CD4-positive, alpha-beta T cell treated with Interferon alpha-2 for 1 hour (primary cell): ENCODE data around the gene PTP4A2.
A peak's percentile ranks its signal among the peaks of the same experiment; 100 is the strongest.
"Not testable (repeated sequence)": the region's sequence is repeated elsewhere in the genome, so short reads cannot be mapped to it uniquely, and the experiment has no call there.

Source experiments
- DNase-seq, 2 donors: peaks; one replicate each; pipeline ENCODE4 v3.0.0-alpha.2; 2020 to 2022

Gene PTP4A2

DNA sequence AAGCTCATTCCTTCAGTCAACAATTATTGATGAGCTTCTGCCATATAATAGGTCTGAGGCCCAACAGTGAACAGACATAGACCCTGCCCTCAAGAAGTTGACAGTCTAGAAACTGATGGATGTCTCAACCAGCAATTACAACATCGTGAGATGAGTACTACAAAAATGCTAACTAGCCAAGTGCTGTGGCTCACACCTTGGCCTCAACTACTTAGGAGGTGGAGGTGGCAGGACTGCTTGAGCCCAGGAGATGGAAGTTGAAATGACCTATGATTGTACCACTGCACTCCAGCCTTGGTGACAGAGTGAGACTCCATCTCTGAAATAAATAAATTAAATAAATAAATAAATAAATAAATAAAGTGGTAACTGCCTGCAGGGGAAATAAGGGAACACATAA is 11.7 kb upstream of the PTP4A2 start:
- no peak for DNase-seq

GRCh38 chr1:31945677-31946076 is 7.5 kb upstream of the PTP4A2 start:
- DNase-seq: not testable (repeated sequence)

GRCh38 chr1:31944205-31945089 is 6.3 kb upstream of the PTP4A2 start:
- peak; percentile 78 to 87 for DNase-seq

GRCh38 chr1:31943546-31944184 is 5.5 kb upstream of the PTP4A2 start:
- peak in 1 of 2 donors; percentile 63 for DNase-seq

GRCh38 chr1:31942061-31942460 is 3.9 kb upstream of the PTP4A2 start:
- DNase-seq: not testable (repeated sequence)

GRCh38 chr1:31939484-31940329 is 1.5 kb upstream of the PTP4A2 start:
- peak; percentile 81 to 84 for DNase-seq

GRCh38 chr1:31937300-31938183 is 626 bp downstream of the PTP4A2 start:
- peak; percentile 82 to 89 for DNase-seq

DNA sequence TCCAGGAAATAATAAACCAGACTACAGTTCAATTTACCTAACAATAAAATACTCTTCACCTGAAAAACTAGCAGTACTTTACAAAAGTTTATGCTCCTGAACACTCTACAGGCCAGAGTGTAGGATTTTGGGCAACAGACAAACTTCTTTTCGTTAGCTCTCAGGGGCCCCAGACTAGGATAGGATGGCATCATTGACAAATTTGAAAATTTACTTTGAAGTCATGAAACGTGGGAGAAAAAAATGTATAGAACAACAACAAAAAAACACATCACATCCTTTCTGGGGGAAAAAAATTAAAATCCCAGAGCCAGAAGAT is 1.2 kb downstream of the PTP4A2 start:
- DNase-seq: no peak

DNA sequence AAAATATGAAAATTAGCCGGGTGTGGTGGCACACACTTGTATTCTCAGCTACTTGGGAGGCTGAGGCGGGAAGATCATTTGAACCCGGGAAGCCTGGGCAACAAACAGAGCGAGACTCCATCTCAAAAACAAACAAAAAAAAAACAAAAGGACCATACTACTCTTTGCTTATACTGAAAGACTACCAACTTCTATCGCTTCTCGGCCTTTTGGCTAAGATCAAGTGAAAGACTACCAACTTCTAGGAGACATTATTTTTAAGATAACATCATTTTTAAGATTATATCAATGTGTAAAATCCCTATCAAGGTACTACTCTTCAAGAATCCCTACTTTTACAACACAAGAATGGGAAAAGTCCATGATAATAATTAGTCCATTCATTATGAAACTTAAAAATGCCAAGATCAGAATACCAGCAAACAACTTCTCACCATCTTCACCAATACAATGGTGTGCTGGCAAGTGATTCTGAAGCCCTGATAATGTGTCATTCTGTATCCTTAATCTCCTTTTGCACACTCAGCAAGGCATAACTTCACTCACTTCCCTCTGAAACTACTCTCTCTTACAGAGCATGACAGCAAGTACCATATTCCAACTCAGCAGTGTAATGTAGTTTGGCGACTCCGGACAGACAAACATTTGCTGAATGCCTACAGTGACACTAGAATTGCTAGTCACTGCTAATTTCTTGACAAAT is 1.7 kb downstream of the PTP4A2 start:
- peak in 1 of 2 donors; percentile 44 for DNase-seq

DNA sequence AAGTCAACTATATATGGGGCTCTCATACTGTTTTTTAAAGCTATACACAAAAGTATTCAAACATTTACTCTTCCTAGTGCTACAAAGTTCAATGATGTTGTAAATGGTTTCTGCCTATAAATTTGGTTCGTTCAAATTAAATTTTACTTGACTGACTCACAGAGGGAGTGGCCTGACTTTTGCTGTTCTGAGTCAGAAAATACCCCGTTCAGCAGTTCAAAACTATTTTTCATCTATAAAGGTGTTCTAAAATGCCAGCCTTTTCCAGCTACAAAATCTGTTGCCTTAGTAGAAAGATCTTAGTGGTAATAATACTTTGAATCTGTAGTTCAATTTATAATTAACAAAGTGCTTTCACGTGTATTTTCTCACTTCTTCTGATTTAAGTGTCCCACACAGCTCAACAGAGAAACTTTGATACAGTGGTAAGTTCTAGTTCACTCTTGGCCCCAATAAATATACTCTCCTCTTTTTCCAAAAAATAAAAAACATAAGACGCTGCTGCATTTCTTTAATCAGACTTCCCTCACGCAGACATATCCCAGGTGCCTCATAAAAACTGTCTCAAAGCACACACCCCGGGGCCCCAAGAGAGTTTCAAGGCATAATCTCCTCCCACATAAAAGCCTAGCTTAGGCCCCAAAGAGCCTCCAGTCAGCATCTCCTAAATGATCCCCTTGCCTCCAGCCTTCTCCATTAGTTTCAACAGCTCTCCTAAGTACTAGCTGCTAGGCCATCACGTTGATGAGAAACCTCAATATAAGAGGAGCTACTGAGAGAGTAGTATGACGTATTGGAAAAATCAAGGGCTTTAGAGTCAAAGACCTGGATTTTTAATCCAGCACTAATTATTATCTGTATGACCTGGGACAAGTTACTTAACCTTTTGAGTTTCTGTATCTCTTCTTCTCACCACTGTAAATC is 3.2 kb downstream of the PTP4A2 start:
- peak in 1 of 2 donors; percentile 68 for DNase-seq

DNA sequence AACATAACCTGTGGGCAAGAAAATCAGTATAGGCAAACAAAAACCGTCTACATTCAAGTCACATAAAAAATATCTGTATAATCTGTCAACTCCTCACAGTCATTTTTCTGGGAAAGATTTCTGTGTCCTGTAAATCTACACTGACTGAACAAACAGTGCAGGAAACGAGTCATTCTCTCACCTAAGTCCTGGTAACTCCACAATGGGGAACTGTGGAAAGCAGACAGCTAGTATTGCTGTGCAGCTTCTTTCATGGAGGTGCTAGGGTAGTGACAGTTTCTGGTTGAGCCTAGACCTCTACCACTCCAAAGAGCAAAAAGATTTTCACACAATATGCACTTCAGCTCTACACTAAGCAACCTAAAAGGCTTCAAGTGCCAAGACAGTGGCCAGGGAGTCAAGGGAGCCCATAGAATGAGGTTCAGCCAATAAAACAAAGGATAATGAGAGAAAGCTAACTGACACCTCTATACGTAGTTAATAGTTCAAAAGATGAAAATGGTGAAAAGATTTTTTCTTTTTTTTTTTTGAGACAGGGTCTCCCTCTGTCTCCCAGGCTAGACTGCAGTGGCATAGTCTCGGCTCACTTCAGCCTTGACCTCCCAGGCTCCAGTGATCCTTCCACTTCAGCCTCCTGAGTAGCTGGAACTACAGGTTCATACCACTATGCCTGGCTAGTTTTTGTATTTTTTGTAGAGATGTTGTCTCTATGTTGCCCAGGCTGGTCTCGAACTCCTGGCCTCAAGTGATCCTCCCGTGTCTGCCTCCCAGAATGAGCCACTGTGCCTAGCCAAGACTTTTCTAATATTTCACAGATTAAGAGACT is 5.5 kb downstream of the PTP4A2 start:
- DNase-seq: peak in 1 of 2 donors; percentile 58

DNA sequence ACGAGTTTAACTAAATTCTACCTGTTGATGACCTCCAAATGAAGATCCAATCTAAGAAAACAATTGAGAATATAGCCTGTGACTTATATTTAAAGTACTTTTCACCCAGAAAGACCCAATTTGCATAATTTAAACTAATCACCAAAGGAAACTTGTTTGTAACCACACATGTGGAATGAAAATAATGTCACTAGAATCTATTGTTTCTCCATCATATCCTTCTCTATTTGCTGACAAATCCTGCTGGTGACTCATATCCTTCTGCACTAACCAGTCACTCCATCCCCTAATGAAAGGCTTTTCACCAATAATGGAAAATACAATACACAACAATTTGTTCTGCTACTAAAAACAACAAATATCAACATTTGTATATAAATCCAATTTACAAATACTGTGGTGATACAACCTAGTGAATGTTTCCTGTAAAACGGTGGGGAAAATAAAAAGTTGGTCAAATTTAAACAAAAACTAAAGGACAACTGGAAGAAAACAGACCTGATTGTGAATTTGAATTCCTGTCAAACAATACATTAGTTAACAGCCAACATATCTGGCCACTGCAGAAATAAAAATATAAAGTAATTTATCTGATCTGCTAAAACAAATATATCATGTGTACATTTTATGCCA is 6.5 kb downstream of the PTP4A2 start:
- peak in 1 of 2 donors; percentile 45 for DNase-seq

GRCh38 chr1:31930836-31931592 is 7.2 kb downstream of the PTP4A2 start:
- DNase-seq: no peak

DNA sequence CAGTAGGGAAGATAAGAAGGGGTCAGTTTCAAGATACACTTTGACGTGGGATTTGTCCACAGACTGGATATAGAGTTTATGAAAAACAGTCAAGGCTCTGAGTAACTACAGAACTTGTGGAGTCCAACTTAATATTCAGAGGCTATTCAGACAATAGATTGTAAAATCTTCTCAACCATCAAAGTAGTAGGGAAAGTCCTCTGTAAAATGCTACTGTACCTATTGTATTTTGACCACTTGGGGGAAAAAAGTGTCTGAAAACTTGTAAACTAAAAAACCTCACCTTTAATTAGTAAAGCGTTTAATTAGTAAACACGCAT is 10.5 kb downstream of the PTP4A2 start:
- DNase-seq: no peak

DNA sequence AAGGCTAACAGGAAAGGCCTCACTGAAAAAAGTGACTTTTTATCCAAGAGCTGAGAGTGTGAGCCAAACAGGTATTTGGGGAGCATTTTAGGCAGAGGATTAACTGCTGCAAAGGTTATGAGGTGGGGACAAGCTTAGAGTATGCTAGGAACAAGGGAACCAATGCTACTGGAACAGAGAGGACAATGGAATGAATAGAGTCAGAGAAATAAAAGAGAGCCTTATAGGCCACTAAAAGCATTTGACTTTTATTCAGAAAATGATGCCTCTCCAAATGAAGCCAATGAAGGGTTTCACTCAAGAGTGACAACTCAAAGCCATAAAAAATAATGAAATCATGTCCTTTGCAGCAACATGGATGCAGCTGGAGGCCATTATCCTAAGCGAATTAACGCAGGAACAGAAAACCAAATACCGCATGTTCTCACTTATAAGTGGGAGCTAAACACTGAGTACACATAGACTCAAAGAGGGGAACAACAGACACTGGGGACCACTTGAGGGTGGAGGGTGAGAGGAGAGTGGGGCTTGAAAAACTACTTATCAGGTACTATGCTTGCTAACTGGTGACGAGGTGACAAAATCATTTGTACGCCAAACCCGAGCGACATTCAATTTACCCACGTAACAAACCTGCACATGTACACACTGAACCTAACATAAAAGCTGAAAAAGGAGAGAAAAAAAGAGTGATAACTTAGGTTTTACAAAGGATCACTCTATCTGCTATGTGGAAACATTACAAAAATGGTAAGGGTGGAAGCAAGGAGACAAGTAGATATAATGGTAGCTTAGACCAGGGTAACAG is 11.1 kb downstream of the PTP4A2 start:
- DNase-seq: no peak

DNA sequence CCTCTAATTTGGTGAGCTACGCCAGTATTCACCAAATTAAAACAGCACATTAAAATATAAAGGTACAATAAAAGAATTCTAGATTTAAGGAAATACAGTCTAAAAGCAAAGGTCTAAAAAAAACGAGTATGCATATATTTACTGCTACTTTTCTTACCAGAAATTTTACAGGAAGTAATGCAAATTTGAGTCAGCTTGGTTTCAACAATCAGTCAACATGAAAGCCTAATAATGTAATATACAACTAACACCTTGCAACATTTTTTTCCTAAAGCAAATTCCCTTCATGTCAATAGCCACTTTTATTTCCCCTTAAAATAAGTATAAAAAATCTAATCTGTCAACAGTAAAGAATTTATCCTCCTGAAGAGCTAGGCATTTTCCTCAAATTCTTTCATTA is 11.9 kb downstream of the PTP4A2 start:
- DNase-seq: no peak

- DNase-seq: not testable (repeated sequence)
Observed at GRCh38 chr1:31925824-31926223, 12.3 kb downstream of the PTP4A2 start.

GRCh38 chr1:31924839-31925238 is 13.3 kb downstream of the PTP4A2 start:
- no peak for DNase-seq
